K562 (cell line): ENCODE measurements around the gene C1orf167. TPM values are rescaled to one million over a fixed set of nuclear protein-coding genes. Genes with fewer than 3 reads are reported as not detected.

Experiments used
- ARHGAP35 ChIP-seq: fragments of 450-650 bp; IDR thresholded peaks from 2 replicates; pipeline ENCODE4 v1.6.1; 2018; ENCODE audit not compliant: partially characterized antibody
- BCLAF1 ChIP-seq, 2 experiments: fragments of 450-650 bp in 1 of 2; IDR thresholded peaks; 2 replicates each; pipeline ENCODE4 v1.6.1; 2011 to 2017; ENCODE audit warnings: low read depth in 2 of 2, antibody characterized with exemption in 1 of 2, borderline replicate concordance in 1 of 2, low read length in 1 of 2, mild to moderate bottlenecking in 1 of 2, mixed read lengths in 1 of 2; ENCODE audit not compliant: control insufficient read depth in 1 of 2
- BCOR ChIP-seq: fragments of 450-650 bp; IDR thresholded peaks from 2 replicates; pipeline ENCODE4 v1.6.1; 2016
- ETV5 ChIP-seq: sonication (generic); formaldehyde crosslinking; IDR thresholded peaks from 2 replicates; pipeline ENCODE4 v1.4.0; 2020; ENCODE audit warnings: low read depth, mild to moderate bottlenecking, missing genetic modification reagents
- HES1 ChIP-seq: fragments of 450-650 bp; IDR thresholded peaks from 2 replicates; pipeline ENCODE4 v1.6.1; 2016; ENCODE audit warnings: low read depth, mild to moderate bottlenecking, moderate library complexity
- HSF4 ChIP-seq: fragments of 250-450 bp; sonication (Bioruptor Pico); IDR thresholded peaks from 2 replicates; pipeline ENCODE4 v2.1.2; 2022; ENCODE audit warnings: mild to moderate bottlenecking, moderate library complexity, borderline replicate concordance
- MEF2D ChIP-seq: conservative IDR thresholded peaks from 2 replicates; pipeline ENCODE4 v1.6.1; 2016; ENCODE audit warnings: low read depth, missing genetic modification characterization, missing compliant biosample characterization
- NFE2 ChIP-seq: IDR thresholded peaks from 2 replicates; pipeline ENCODE4 v1.6.1; 2014; ENCODE audit warnings: antibody characterized with exemption, low read depth
- PATZ1 ChIP-seq: fragments of 250-450 bp; sonication (Bioruptor Pico); IDR thresholded peaks from 2 replicates; pipeline ENCODE4 v1.5.0; 2020; ENCODE audit warnings: mild to moderate bottlenecking, borderline replicate concordance
- RNF2 ChIP-seq: sonication (generic); IDR thresholded peaks from 2 replicates; pipeline ENCODE4 v1.6.1; 2016
- SMAD4 ChIP-seq: fragments of 250-450 bp; sonication (Bioruptor Pico); conservative IDR thresholded peaks from 2 replicates; pipeline ENCODE4 v1.8.0; 2021; ENCODE audit warnings: inconsistent platforms, mild to moderate bottlenecking, moderate library complexity
- ZBTB33 ChIP-seq: sonication (generic); formaldehyde crosslinking; IDR thresholded peaks from 2 replicates; pipeline ENCODE4 v1.8.1; 2023; ENCODE audit warnings: mild to moderate bottlenecking, missing genetic modification reagents
- ZHX1 ChIP-seq: fragments of 150-350 bp; conservative IDR thresholded peaks from 2 replicates; pipeline ENCODE4 v1.6.1; 2014; ENCODE audit warnings: low read length
- polyA plus RNA-seq, 8 experiments: library from polyadenylated mRNA; depleted of rRNA in 4 of 8; stranded (reverse) in 5 of 8; unstranded in 3 of 8; fragments of >200 nt; fragmentation: Nextera tagmentation in 2 of 8; fragmentation: Illumina TruSeq in 1 of 8; extraction: Ambion mirVana in 2 of 8; extraction: Trizol in 1 of 8; gene quantifications; 2 replicates each; pipeline versions ENCODE4 v1.2.1 to v1.2.3, GENCODE V29; 2011 to 2014; ENCODE audit warnings: inconsistent platforms in 1 of 8, missing spikeins in 1 of 8
- total RNA-seq, 7 experiments: library from RNA; depleted of rRNA in 6 of 7; stranded (reverse); fragments of >200 nt in 6 of 7; fragmentation: Illumina TruSeq in 2 of 7; extraction: Trizol in 2 of 7; gene quantifications; 2 replicates each; pipeline versions ENCODE4 v1.2.1 to v1.2.3, GENCODE V29; 2011 to 2021; ENCODE audit warnings: low replicate concordance in 1 of 7

C1orf167 gene
- total and polyA plus RNA-seq, 9 of the 15 experiments (the other 6 are each of a cell fraction or from before 2014, with no cell fraction given): 0.22 to 0.86 (median 0.31) TPM; not detected in 2

- TF ChIP-seq BCLAF1 (IDR thresholded peaks at IDR 0.05; ENCODE audit: borderline replicate concordance in 1 of 2, control insufficient read depth in 1 of 2, low read depth in 2 of 2, low read length in 1 of 2) (no peak), HES1 (peak; percentile 73; the same call in 1 of the 2 replicates), ZHX1 (no peak), PATZ1 (CRISPR knock-in tag) (no peak), NFE2 (no peak), MEF2D (no peak), ARHGAP35 (no peak), ETV5 (CRISPR knock-in tag) (peak; percentile 88), RNF2 (peak; percentile 94; the same call in 1 of the 2 replicates), SMAD4 (CRISPR knock-in tag) (peak; percentile 89), BCOR (0 out of 2 replicates have a peak, but pooled peaks have one; percentile 4), ZBTB33 (no peak), HSF4 (CRISPR knock-in tag) (no peak)
These were observed 21.5 kb upstream of the C1orf167 start (continued) for GRCh38 chr1:11740258-11741192.
